TTC549 (cell line): Measurements from ENCODE around the gene HTT.

ENCODE experiments used
- FAIRE-seq: peaks from 2 replicates; lab custom pipeline; 2012; peaks lifted over from hg19 to GRCh38; lab: Jason Lieb, UNC

HTT gene

DNA sequence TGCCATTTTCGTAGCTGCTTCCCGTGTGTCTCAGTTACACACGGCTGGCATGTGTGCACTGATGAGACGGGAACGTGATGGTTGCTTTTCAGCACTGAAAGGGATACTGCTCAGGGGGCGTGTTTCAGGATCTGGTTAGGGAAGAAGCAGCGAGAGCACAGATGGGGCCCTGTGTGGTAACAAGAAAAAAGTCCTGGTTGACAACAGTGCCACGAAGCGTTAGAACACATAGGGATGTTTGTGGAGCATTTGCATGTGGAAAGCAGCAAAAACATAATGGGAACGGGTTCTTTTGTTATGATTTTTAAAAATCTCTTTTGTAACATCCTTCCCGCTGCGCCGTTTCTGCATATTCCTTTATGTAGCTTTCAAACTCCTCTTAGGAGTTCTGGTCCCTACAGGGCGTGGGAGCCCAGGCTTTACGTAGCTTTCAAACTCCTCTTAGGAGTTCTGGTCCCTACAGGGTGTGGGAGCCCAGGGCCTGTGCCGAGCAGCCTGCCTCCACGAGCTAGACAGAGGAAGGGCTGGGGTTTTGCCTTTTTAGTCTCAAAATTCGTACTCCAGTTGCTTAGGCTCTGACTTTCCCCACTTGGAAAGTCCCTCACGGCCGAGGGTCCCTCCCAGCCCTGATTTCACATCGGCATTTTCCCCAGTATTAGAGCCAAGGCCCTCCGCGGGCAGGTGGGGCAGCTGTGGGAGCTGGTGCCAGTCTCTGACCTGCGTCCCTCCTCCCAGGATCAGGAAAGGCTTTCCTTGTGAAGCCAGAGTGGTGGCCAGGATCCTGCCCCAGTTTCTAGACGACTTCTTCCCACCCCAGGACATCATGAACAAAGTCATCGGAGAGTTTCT lies 163.5 kb downstream of the HTT start:
- no peak for FAIRE-seq

DNA sequence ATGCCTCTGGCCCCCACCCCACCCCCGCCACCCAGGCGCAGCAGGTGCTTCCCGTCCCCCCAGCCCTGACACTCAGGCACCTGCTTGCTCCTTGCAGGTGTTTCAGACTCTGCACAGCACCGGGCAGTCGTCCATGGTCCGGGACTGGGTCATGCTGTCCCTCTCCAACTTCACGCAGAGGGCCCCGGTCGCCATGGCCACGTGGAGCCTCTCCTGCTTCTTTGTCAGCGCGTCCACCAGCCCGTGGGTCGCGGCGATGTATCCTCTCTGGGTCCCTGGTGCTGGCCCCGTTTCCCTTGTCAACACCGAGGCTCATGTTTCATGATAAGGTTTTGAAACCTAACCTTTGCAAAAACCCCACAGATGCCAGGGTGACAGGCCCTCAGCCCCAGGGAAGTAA lies 164.2 kb downstream of the HTT start:
- FAIRE-seq: no peak

DNA sequence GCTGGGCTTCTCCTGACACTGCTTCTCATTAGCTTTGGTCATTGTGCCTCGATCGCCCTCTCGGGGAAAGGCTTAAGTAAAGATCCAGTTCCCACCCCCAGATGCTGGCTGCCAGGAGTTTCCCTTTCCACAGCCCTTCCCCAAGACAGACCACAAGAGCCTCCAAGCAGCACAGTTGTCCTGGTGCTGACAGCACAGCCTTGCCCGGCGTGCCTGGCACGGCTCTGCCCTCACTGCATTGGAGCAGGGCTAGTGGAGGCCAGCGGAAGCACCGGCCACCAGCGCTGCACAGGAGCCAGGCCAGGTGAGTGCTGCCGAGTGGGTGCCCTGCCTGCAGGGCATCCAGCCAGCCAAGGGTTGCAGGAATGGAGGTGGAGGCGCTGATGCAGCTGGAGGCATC lies 164.8 kb downstream of the HTT start:
- FAIRE-seq: no peak

DNA sequence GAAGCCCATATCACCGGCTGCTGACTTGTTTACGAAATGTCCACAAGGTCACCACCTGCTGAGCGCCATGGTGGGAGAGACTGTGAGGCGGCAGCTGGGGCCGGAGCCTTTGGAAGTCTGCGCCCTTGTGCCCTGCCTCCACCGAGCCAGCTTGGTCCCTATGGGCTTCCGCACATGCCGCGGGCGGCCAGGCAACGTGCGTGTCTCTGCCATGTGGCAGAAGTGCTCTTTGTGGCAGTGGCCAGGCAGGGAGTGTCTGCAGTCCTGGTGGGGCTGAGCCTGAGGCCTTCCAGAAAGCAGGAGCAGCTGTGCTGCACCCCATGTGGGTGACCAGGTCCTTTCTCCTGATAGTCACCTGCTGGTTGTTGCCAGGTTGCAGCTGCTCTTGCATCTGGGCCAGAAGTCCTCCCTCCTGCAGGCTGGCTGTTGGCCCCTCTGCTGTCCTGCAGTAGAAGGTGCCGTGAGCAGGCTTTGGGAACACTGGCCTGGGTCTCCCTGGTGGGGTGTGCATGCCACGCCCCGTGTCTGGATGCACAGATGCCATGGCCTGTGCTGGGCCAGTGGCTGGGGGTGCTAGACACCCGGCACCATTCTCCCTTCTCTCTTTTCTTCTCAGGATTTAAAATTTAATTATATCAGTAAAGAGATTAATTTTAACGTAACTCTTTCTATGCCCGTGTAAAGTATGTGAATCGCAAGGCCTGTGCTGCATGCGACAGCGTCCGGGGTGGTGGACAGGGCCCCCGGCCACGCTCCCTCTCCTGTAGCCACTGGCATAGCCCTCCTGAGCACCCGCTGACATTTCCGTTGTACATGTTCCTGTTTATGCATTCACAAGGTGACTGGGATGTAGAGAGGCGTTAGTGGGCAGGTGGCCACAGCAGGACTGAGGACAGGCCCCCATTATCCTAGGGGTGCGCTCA lies 165.8 kb downstream of the HTT start:
- no peak for FAIRE-seq

DNA sequence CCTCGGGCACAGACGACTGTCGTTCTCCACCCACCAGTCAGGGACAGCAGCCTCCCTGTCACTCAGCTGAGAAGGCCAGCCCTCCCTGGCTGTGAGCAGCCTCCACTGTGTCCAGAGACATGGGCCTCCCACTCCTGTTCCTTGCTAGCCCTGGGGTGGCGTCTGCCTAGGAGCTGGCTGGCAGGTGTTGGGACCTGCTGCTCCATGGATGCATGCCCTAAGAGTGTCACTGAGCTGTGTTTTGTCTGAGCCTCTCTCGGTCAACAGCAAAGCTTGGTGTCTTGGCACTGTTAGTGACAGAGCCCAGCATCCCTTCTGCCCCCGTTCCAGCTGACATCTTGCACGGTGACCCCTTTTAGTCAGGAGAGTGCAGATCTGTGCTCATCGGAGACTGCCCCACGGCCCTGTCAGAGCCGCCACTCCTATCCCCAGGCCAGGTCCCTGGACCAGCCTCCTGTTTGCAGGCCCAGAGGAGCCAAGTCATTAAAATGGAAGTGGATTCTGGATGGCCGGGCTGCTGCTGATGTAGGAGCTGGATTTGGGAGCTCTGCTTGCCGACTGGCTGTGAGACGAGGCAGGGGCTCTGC lies 166.5 kb downstream of the HTT start:
- no peak for FAIRE-seq

DNA sequence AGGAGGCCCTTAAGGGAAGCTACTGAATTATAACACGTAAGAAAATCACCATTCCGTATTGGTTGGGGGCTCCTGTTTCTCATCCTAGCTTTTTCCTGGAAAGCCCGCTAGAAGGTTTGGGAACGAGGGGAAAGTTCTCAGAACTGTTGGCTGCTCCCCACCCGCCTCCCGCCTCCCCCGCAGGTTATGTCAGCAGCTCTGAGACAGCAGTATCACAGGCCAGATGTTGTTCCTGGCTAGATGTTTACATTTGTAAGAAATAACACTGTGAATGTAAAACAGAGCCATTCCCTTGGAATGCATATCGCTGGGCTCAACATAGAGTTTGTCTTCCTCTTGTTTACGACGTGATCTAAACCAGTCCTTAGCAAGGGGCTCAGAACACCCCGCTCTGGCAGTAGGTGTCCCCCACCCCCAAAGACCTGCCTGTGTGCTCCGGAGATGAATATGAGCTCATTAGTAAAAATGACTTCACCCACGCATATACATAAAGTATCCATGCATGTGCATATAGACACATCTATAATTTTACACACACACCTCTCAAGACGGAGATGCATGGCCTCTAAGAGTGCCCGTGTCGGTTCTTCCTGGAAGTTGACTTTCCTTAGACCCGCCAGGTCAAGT lies 167.5 kb downstream of the HTT start:
- FAIRE-seq: no peak

DNA sequence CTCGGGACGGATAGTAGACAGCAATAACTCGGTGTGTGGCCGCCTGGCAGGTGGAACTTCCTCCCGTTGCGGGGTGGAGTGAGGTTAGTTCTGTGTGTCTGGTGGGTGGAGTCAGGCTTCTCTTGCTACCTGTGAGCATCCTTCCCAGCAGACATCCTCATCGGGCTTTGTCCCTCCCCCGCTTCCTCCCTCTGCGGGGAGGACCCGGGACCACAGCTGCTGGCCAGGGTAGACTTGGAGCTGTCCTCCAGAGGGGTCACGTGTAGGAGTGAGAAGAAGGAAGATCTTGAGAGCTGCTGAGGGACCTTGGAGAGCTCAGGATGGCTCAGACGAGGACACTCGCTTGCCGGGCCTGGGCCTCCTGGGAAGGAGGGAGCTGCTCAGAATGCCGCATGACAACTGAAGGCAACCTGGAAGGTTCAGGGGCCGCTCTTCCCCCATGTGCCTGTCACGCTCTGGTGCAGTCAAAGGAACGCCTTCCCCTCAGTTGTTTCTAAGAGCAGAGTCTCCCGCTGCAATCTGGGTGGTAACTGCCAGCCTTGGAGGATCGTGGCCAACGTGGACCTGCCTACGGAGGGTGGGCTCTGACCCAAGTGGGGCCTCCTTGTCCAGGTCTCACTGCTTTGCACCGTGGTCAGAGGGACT lies 168.8 kb downstream of the HTT start:
- FAIRE-seq: no peak

DNA sequence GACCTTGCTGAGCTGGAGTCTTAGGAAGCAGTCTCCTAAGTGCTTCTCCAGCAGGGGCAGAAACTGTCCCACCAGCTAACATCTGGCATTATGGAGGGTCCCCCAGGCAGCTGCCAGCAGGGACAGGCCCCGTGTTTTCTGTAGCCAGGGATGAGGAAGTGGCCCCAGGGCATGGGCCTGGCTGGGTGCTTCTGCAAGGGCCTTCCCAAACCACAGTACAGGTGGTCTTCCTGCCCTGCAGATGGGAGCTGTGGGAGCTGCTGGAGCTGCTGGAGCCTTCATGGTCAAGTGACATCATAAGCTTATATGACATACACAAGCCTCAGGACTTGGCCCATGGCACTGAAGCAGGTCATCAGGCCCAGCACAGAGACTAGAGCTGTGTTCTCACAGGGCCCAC lies 169.5 kb downstream of the HTT start:
- no peak for FAIRE-seq

DNA sequence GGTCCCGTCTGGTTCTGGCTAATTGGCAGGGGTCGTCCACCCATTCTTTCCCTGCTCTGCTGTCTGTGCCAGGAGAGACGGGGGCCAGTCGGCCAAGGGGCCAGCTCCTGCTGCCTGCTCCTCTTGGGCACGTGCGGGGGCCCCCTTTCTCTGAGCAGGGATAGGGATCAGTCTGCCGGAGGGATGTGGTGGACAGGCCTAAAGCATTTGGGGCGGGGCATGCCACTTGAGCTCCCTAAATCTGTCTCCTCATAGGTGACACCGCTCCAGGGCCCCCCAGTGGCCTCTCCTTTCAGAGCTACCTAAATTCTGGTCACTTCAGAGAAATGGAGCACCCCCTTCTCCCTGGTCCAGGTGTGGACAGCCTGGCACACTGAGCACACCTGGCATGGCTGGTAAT lies 170.3 kb downstream of the HTT start:
- FAIRE-seq: no peak

DNA sequence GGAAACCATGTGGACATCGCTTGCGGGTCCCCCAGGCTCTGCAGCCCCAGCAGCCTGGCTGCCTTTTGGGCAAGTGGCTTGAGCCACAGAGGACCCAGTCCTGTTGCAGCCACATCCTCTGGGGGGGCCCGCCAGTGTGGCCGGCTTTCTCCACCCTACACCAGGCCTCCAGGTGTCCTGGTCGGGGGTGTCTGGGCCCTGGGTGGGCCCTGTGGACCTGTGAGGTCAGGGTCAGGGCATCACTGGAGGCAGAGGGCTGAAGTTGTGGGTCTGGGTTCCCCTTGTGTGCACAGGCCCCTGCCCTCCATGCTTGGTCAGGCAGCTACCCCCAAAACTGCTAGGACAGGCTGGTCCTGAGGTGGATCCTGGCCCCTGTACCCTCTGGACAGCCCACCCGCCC lies 171.2 kb downstream of the HTT start:
- FAIRE-seq: no peak

DNA sequence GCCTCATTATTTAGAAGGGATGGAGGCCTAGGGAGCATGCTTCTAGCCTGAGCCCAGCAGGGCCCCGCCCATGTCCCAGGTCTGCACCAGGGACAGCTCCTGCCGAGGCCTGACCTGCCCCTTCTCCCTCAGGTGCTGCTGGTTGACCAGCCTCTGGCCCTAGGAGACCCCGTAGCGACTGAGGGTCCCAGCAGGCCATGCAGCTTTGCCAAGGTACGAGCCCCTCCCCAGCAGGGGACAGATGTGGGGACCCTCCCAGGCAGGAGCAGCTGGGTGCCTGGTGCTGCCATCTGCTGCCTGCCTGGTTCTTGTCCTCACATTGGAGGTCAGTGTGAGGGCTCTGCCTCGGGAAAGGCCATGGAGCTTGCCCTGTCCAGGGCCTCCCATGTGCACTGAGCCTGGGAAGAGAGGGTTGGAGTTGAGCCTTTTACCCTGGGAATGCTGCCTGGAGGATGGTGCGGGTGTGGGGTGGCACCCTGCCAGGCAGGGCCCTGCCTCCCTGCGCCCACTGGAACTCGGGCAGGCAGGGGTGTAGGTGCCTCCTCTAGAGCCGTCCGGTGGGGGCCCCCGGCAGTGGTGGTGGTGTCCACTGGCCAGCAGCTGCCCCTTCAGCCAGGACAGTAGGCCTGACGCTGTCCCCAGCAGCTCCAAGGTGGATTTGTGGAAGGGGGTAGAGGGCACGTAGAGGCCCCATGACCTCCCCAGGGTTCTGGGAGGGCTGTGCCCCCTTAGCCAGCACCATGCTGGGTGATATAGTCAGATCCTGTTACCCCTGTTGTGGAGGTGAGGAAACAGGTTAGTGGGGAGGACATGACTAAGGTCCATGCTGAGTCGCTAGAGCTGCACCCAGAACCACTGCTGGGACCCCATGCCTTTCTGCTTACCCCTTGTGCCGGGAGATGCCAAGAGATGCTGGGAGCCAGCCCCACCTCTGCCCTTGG lies 172.2 kb downstream of the HTT start:
- FAIRE-seq: no peak

DNA sequence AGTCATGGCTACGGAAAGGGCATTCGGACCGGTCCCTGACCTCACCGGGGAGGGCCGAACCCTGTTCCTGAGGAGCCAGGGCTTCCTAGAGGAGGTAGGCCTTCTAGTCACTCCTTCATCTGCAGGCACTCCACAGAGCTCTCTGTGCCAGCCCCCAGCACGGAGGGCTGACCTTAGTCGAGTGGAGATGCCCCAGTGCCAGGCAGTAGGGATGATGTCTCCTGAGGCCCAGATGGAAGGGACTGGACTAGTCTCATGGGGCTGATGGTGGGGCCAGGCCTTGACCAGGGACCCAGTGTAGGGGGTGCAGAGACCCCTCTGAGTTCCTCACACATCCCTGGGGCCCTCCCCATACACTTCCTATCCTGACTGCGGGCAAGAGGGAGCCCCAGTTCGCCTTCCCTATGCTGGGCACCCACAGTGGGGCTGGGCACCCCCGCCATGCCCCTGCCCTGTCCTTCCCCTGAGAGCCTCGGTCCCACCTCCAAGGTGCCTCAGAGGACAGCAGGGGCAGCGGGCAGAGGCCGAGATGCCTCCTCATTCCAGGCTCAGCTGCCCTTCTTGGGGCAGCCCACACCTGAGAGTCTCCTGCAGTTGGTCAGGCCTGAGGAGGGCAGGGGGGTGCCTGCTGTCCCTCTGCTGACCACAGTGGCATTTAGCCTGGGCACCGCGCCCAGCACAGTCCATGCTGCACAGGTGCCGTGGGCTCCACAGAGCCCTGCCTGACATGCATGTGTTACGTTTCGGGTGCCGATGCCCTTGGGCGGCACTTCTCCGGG lies 173.1 kb downstream of the HTT start:
- FAIRE-seq: no peak

DNA sequence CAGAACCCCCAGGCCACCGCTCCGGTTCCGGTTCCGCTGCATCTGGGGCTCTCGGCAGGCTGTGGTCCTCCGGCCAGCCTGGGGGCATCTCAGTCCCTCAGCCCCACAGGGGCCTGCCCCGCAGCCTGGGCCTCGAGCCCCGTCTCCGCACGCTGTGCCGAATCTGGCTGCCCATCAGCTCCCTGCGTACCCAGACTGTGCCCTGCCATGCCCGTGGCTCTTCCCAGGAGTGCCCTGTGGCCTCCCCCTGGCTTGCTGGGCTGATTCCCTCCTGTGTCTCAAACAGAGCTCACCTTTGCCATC lies 173.6 kb downstream of the HTT start:
- FAIRE-seq: no peak

DNA sequence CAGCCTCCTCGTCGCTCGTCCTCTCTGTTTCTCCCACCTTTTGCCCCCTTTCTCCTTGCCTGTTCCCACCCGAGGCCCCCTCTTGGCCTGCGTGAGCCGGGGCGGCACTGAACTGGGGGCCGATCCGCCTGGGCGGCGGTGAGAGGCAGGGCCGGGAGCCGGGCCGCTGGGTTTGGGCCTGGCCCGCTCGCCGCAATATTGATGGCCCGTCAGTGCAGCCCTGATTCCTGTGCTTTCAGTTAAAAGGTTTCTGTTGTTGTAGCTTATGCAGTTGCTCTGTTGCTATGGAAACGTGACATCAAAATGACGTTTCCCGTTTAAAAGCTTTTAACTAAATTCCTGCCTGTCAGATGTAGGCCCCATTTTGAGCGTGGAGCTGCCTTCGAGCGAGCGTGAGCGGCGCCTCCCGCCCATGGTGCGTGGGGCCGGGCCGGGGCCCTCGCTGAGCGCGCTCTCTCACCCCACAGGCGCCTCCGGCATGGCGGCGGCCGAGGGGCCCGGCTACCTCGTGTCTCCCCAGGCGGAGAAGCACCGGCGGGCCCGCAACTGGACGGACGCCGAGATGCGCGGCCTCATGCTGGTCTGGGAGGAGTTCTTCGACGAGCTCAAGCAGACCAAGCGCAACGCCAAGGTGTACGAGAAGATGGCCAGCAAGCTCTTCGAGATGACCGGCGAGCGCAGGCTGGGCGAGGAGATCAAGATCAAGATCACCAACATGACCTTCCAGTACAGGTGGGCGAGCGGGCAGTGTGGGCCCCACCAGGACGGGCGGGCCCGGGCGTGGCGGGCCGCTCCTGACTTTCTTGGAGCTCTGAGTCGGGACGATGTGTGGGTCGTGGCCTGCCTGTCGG lies 174.6 kb downstream of the HTT start, which contains the start of gene MSANTD1:
Gene MSANTD1, plus strand, starts transcription at position 349 of the 851 bp plus-strand sequence. Its CDS starts 64 bp downstream, at position 413.
- FAIRE-seq: no peak

DNA sequence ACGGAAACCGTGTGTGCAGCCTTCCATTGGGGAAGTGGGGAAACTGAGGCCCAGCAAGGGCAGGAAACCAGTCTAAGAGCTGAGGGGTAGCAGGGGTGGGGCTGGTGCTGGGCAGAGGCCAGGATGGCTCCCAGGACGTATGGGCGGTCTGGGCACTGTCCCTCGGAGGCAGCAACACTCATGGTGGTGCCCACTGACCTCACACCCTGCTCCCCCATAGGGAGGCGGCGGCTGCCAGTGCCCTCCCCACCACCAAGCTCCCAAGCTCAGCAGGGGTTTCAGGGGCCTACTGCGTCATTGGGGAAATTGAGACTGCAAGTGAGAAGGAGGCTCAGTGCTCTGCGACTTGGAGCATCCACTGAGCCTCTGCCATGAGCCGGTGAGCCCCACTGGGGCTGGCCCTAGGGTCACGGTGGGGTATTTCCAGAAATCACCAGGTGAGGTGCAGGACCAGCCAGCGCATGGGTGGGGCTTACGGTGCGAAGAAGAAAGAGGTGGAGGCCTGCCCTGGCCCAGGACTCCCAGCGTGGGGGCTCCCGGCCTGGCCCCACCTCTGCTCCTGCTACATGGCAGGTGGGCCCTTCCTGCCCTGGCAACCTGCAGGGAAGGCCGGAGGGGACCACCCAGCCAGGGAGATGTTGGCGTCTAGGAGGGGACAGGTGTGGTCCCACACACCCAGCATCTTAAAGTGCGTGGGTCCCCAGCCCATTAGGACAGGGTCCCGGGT lies 175.4 kb downstream of the HTT start:
- no peak for FAIRE-seq

DNA sequence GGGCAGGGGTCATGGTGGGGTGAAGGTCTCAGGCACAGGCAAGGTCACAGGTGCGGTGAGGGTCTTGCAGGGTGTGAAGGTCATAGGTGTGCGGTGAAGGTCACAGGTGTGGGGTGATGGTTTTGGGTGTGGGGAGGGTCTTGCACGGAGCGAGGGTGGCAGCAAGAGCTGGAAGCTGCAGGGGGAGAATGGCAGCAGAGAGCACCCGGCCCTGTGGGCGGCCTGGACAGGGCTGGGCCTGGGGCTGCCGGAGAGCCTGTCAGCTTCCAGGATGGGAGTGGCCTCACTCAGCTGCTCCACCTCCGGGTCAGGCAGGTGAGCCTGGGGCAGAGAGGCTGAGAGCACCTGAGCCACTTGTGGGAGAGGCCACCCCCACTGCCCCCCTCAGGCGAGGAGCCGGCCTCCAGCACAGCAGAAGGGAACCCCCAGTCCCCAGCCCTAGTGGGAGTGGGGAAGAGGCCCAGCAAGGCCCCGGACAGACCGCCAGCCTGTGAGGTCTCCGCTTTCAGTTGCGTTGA lies 176.0 kb downstream of the HTT start:
- no peak for FAIRE-seq

DNA sequence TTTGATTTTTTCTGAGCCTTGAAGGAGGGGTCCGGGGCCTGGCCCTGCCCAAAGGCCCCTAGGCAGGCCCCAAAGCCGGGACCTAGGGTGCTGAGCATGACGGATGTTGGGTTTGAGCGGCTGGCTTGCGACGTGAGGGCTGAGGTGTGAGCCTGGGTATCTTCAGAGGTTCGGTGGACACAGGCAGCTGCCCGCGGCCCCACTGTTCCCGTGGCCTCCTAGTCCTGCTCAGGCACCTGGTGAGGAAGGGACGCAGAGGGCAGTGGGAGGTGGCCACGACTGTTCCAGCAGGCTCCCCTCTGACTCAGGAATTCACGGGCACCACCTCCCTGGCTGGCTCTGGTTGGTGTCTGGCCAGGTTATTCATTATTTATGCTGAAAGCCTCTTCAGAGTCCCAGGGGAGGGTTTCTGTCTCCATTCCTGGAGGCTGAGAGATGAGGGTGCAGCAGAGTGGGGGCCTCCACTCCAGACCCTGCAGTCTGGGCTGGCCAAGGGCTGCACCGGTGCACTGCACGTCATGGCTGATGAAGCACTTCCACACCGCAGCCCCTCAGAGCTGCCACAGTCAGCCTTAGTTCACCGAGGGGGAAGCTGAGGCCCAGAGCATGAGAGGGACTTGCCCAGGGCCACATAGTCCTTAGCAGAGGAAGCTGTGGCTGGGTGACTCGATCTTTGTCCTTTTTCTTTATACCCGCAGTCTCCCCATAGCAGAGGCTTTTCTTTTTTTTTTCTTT lies 176.6 kb downstream of the HTT start:
- no peak for FAIRE-seq
